Body of pancreas (tissue), 4 donors: ENCODE results near the gene P2RX5.

Experiments used
- POLR2A ChIP-seq, 3 donors: fragments of 450-650 bp; IDR thresholded peaks; one replicate each; pipeline ENCODE4 v1.6.1; 2016; ENCODE audit warnings: antibody characterized with exemption in 3 of 3, mild to moderate bottlenecking in 2 of 3
- TF ChIP-seq, protein P1 (sequence below), 7 experiments: fragments of 450-650 bp in 4 of 7; fragments of 200-600 bp in 3 of 7; sonication (generic) in 3 of 7; IDR thresholded peaks; one replicate each; pipeline ENCODE4 v1.5.1; 2016 to 2019; ENCODE audit warnings: antibody characterized with exemption in 7 of 7

GRCh38 chr17:3691617-3692067 lies 4.3 kb downstream of the P2RX5 start:
- TF ChIP-seq, protein P1, sequence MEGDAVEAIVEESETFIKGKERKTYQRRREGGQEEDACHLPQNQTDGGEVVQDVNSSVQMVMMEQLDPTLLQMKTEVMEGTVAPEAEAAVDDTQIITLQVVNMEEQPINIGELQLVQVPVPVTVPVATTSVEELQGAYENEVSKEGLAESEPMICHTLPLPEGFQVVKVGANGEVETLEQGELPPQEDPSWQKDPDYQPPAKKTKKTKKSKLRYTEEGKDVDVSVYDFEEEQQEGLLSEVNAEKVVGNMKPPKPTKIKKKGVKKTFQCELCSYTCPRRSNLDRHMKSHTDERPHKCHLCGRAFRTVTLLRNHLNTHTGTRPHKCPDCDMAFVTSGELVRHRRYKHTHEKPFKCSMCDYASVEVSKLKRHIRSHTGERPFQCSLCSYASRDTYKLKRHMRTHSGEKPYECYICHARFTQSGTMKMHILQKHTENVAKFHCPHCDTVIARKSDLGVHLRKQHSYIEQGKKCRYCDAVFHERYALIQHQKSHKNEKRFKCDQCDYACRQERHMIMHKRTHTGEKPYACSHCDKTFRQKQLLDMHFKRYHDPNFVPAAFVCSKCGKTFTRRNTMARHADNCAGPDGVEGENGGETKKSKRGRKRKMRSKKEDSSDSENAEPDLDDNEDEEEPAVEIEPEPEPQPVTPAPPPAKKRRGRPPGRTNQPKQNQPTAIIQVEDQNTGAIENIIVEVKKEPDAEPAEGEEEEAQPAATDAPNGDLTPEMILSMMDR (IDR thresholded peaks at IDR 0.05) = no peak
- no peak for TF ChIP-seq POLR2A (IDR thresholded peaks at IDR 0.05)
